Bronchial epithelial cell (primary cell): Measurements from ENCODE around the gene ATP6AP2. TPM values are rescaled to one million over a fixed set of nuclear protein-coding genes. Genes with fewer than 3 reads are reported as not detected.

ENCODE experiments used
- DNase-seq: peaks from one replicate; pipeline ENCODE4 v3.0.0-alpha.2; 2010; ENCODE audit warnings: low read depth
- FAIRE-seq: peaks from 2 replicates; lab custom pipeline; 2011; peaks lifted over from hg19 to GRCh38; lab: Jason Lieb, UNC
- H3K27me3 ChIP-seq: 2 replicates; pipeline ENCODE4 v1.5.1; 2011; ENCODE audit warnings: low read length; ENCODE audit not compliant: control insufficient read depth, insufficient read depth
- H3K36me3 ChIP-seq: 2 replicates; pipeline ENCODE4 v1.5.1; 2011; ENCODE audit warnings: low read length; ENCODE audit not compliant: control insufficient read depth, insufficient read depth
- H3K4me3 ChIP-seq: 2 replicates; pipeline ENCODE4 v1.5.1; 2011; ENCODE audit warnings: mild to moderate bottlenecking, low read depth, low read length, control low read depth
- CTCF ChIP-seq: IDR thresholded peaks from 2 replicates; pipeline ENCODE4 v1.5.1; 2011; ENCODE audit warnings: mild to moderate bottlenecking, moderate library complexity, low read length, control low read depth, inconsistent platforms; ENCODE audit not compliant: insufficient read depth, severe bottlenecking
- total RNA-seq: library from RNA; depleted of rRNA; stranded (reverse); fragments of >200 nt; gene quantifications from 2 replicates; pipeline ENCODE4 v1.2.1, GENCODE V29; 2014

Gene ATP6AP2
- total RNA-seq, 1 donor from 2014 or later: 99.8 TPM

DNA sequence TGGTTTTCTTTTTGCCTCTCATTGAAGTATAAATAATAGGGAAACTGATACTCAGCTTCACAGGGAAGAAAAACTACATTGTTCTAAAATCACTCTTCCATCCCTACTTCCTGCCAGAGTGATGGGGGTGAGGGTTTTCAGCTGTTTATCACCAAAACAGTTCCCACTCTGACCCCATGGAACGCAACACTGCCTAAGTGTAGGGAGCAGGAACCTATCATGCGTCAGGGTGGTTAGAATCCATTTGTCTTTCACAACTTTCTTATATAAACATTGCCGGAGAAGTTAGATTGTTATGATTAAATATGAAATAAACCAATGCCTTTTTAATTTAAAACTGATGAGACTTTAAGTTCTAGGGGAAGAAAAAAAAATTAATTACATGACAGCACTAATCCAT lies 26.6 kb downstream of the ATP6AP2 start:
- no peak overlapping the region for H3K4me3 ChIP-seq
- DNase-seq (no peak), FAIRE-seq (no peak)
- no peaks in the 10 kb centered on the region for H3K36me3 ChIP-seq
- H3K27me3 ChIP-seq: no peaks in the 10 kb centered on the region
- no peak for TF ChIP-seq CTCF

DNA sequence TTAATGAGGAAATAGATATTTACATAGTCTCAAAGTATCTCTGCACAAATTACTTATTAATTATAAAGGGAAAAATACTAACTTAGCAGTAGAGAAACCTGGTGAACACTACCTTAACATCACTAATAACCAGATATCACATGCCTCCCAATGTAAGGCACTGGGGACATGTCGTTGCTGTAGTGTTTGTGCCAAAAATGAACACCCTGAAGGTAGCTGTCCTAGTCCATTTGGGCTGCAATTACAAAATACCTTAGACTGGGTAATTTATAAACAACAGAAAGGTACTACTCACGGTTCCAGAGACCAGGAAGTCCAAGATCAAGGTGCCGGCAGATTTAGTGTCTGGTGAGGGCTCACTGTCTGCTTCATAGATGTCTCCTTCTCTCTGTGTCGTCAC lies 31.7 kb downstream of the ATP6AP2 start:
- FAIRE-seq (no peak), DNase-seq (no peak)
- TF ChIP-seq CTCF: no peak
- Histone ChIP-seq H3K36me3 (no peaks in the 10 kb centered on the region), H3K27me3 (no peaks in the 10 kb centered on the region), H3K4me3 (no peak overlapping the region)

- no peak for TF ChIP-seq CTCF
- no peak for FAIRE-seq
Observed at GRCh38 chrX:40615976-40616375, 35.2 kb downstream of the ATP6AP2 start.

GRCh38 chrX:40617566-40617965 lies 36.8 kb downstream of the ATP6AP2 start:
- FAIRE-seq (no peak), DNase-seq (no peak)
- Histone ChIP-seq H3K36me3 (no peaks in the 10 kb centered on the region), H3K4me3 (no peak overlapping the region), H3K27me3 (no peaks in the 10 kb centered on the region)
- TF ChIP-seq CTCF: no peak

More at GRCh38 chrX:40615976-40616375, 35.2 kb downstream of the ATP6AP2 start:
- Histone ChIP-seq H3K36me3 (no peaks in the 10 kb centered on the region), H3K27me3 (no peaks in the 10 kb centered on the region), H3K4me3 (no peak overlapping the region)
- DNase-seq: no peak

DNA sequence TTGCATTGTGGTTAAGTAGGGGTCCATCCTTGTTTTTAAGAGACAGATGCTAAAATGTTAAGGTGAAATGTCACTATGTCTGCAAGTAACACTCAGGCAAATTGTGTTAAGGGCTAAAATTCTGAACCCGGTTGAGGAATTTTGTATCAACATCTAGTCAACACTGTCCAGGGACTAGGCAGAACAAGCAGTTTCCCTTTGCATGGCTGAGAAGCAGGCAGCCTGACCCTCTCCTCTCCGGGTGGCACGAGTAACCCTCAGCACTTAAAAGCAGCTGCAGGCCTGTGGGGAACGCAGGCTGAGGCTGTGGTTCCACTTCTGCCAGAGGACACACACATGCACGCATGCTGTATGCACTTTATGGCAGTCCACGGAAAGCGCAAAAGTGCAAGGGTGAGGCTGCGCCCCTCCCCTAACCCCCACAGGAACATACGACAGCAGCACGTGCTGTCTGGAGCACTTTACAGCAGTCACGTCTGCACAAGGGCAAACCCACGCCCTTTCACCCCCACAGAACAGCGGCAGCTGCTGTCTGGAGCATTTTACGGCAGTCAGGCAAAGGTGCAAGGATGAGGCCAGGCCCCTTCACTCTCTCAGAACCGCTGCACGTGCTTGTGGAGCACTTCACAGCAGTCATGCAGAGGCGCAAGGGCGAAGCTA lies 41.8 kb downstream of the ATP6AP2 start:
- FAIRE-seq: no peak
- no peaks in the 10 kb centered on the region for H3K27me3 ChIP-seq
- TF ChIP-seq CTCF: no peak
- no peak overlapping the region for H3K4me3 ChIP-seq
- H3K36me3 ChIP-seq: no peaks in the 10 kb centered on the region
- no peak for DNase-seq

DNA sequence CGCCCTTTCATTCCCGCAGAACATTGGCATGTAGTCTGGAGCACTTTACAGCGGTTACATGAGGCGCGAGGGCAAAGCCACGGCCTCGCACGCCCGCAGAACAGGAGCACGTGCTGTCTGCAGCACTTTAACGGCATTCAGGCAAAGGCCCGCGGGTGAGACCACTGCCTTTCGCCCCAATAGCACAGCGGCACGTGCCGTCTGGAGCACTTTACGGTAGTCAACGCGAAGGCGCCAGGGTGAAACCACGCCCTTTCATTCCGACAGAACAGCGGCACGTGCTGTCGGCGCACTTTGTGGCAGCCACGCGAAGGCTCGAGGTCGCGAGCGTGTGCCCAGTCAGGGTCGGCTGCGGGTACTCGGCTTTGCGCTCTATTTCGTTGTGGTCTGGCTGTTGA lies 42.4 kb downstream of the ATP6AP2 start, which contains the start of gene MPC1L:
Gene MPC1L, plus strand, starts transcription at position 290 of the 398 bp plus-strand sequence. CDS start 138 bp downstream, outside the sequence.
- DNase-seq (no peak), FAIRE-seq (no peak)
- H3K36me3 ChIP-seq: no peaks in the 10 kb centered on the region
- H3K27me3 ChIP-seq: no peaks in the 10 kb centered on the region
- H3K4me3 ChIP-seq: no peak within 1 kb of the TSS
- no peak for TF ChIP-seq CTCF
